ENCODE measurements around the gene FMOD.

The FMOD gene

GRCh38 chr1:203351037-203351625 is at the start of gene FMOD:
TSS of gene FMOD (minus strand) at chr1:203351122. CDS start at chr1:203348270, 2,852 bp downstream.
- DNase-seq (ENCODE audit: low read depth in 1 of 2, low spot score in 1 of 2): no peak

GRCh38 chr1:203396595-203397194 is 45.8 kb upstream of the FMOD start:
- DNase-seq (ENCODE audit: low read depth in 1 of 2, low spot score in 1 of 2): no peak

GRCh38 chr1:203395751-203396150 is 44.8 kb upstream of the FMOD start:
- DNase-seq (ENCODE audit: low read depth in 1 of 2, low spot score in 1 of 2): no peak

- no peak for DNase-seq (ENCODE audit: low read depth in 1 of 2, low spot score in 1 of 2)
Measured at GRCh38 chr1:203390298-203390697, 39.4 kb upstream of the FMOD start.

GRCh38 chr1:203388683-203389082 is 37.8 kb upstream of the FMOD start:
- no peak for DNase-seq (ENCODE audit: low read depth in 1 of 2, low spot score in 1 of 2)

GRCh38 chr1:203382026-203382425 is 31.1 kb upstream of the FMOD start:
- no peak for DNase-seq (ENCODE audit: low read depth in 1 of 2, low spot score in 1 of 2)

- no peak for DNase-seq (ENCODE audit: low read depth in 1 of 2, low spot score in 1 of 2)
Measured at GRCh38 chr1:203381151-203381751, 30.3 kb upstream of the FMOD start.

- no peak for DNase-seq (ENCODE audit: low read depth in 1 of 2, low spot score in 1 of 2)
Measured at GRCh38 chr1:203380420-203381150, 29.7 kb upstream of the FMOD start.

- DNase-seq (ENCODE audit: low read depth in 1 of 2, low spot score in 1 of 2): no peak
Measured at GRCh38 chr1:203379825-203380224, 28.9 kb upstream of the FMOD start.

- DNase-seq (ENCODE audit: low read depth in 1 of 2, low spot score in 1 of 2): no peak
Measured at GRCh38 chr1:203378556-203379245, 27.8 kb upstream of the FMOD start.

GRCh38 chr1:203373991-203374390 is 23.1 kb upstream of the FMOD start:
- DNase-seq (ENCODE audit: low read depth in 1 of 2, low spot score in 1 of 2): no peak

- DNase-seq (ENCODE audit: low read depth in 1 of 2, low spot score in 1 of 2): no peak
Measured at GRCh38 chr1:203373002-203373401, 22.1 kb upstream of the FMOD start.

- DNase-seq (ENCODE audit: low read depth in 1 of 2, low spot score in 1 of 2): no peak
Measured at GRCh38 chr1:203371288-203371687, 20.4 kb upstream of the FMOD start.

- no peak for DNase-seq (ENCODE audit: low read depth in 1 of 2, low spot score in 1 of 2)
Measured at GRCh38 chr1:203369666-203370065, 18.7 kb upstream of the FMOD start.

GRCh38 chr1:203368624-203369451 is 17.9 kb upstream of the FMOD start:
- DNase-seq (ENCODE audit: low read depth in 1 of 2, low spot score in 1 of 2): no peak

- DNase-seq (ENCODE audit: low read depth in 1 of 2, low spot score in 1 of 2): no peak
Measured at GRCh38 chr1:203367057-203367456, 16.1 kb upstream of the FMOD start.

GRCh38 chr1:203366476-203366875 is 15.6 kb upstream of the FMOD start:
- DNase-seq (ENCODE audit: low read depth in 1 of 2, low spot score in 1 of 2): no peak

GRCh38 chr1:203364806-203365205 is 13.9 kb upstream of the FMOD start:
- DNase-seq (ENCODE audit: low read depth in 1 of 2, low spot score in 1 of 2): no peak

GRCh38 chr1:203364094-203364801 is 13.3 kb upstream of the FMOD start:
- no peak for DNase-seq (ENCODE audit: low read depth in 1 of 2, low spot score in 1 of 2)

- no peak for DNase-seq (ENCODE audit: low read depth in 1 of 2, low spot score in 1 of 2)
Measured at GRCh38 chr1:203362720-203363025, 11.8 kb upstream of the FMOD start.
